ENCODE results near the gene ATP6V1F. TPM values are rescaled to one million over a fixed set of nuclear protein-coding genes. Genes with fewer than 3 reads are reported as not detected.

The ATP6V1F gene
- total RNA-seq, 2 experiments from 2014 or later = 49.6 to 54.3 TPM

DNA sequence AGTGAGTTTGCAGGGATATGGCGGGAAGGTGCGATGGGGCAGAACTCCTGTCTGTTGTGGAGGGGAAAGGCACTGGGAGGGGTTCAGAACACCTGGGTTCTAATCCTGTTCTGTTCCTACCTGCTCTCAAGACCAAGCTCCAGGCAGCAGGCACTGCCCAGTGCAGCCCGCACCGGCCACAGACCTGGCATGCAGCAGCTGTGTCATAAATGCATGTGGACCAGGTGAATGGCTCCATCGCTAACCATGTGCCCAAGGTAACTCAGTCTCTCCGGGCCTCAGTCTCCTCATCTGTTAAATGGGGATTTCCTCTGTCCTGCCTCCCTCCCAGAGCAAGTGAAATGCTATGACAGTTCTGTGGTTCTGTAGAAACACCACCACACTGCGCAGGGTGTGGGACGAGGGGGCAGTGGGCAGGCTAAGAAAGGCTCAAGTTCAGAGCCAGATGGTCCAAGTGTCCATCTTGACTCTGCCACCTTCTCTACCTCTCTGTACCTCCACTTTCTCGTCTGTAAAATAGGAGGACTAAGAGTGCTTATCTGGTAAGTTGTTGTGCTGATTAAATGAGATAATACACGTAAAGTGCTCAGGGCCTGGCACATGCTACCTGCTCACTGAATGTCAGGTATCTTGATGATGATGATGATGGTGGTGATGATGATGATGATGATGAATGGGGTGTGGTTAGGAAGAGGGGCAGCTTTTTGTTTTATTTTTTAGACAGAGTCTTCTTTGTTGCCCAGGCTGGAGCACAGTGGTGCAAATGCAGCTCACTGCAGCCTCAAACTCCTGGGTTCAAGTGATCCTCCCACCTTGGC is 22.9 kb downstream of the ATP6V1F start:
- no peaks in the 10 kb centered on the region for H3K4me1 Mint-ChIP-seq (ENCODE audit: low read depth)
- no peak for TF ChIP-seq CTCF (IDR thresholded peaks at IDR 0.05)
- H3K9me3 ChIP-seq (ENCODE audit: control insufficient read depth in 1 of 2, insufficient read depth in 1 of 2, low read length in 2 of 2) = no peaks in the 10 kb centered on the region

GRCh38 chr7:128886391-128887168 is 23.9 kb downstream of the ATP6V1F start:
- peaks cover 0 to 7% of the 10 kb centered on the region in 2 experiments for H3K9me3 ChIP-seq (ENCODE audit: control insufficient read depth in 1 of 2, insufficient read depth in 1 of 2, low read length in 2 of 2)
- H3K27me3 ChIP-seq (ENCODE audit: control insufficient read depth in 1 of 2, insufficient read depth in 2 of 2, low read length in 2 of 2) = peaks cover 18 to 31% of the 10 kb centered on the region in 2 experiments
- Mint-ChIP-seq H3K4me3 (no peak overlapping the region), H3K4me1 (ENCODE audit: low read depth) (no peaks in the 10 kb centered on the region), H3K27ac (no peak overlapping the region), H3K9me3 (no peaks in the 10 kb centered on the region), H3K27me3 (peaks cover 15% of the 10 kb centered on the region), H3K36me3 (ENCODE audit: low read depth) (no peaks in the 10 kb centered on the region)
- no peak overlapping the region for H3K27ac ChIP-seq (ENCODE audit: low read depth in 1 of 2, low read length in 2 of 2)
- no peak for TF ChIP-seq CTCF (IDR thresholded peaks at IDR 0.05)
- POLR2A ChIA-PET = no interaction called here
- ATAC-seq (ENCODE audit: poor library complexity) (no peak), DNase-seq (no peak)
- intact Hi-C loops (cut with DNase I, micrococcal nuclease) = no loop called here
- no peaks in the 10 kb centered on the region for H3K36me3 ChIP-seq (ENCODE audit: insufficient read depth, low read length)
- no peak overlapping the region for H3K4me3 ChIP-seq (ENCODE audit: low read length)
- CTCF ChIA-PET = no interaction called here
- H3K4me1 ChIP-seq (ENCODE audit: insufficient read depth, low read length) = peaks cover 13% of the 10 kb centered on the region

More for the DNA sequence above, 22.9 kb downstream of the ATP6V1F start:
- H3K36me3 Mint-ChIP-seq (ENCODE audit: low read depth) = no peaks in the 10 kb centered on the region
- H3K4me3 Mint-ChIP-seq = no peak overlapping the region
- no peak for DNase-seq
- H3K27ac ChIP-seq (ENCODE audit: low read depth in 1 of 2, low read length in 2 of 2) = no peak overlapping the region
- no peak overlapping the region for H3K4me3 ChIP-seq (ENCODE audit: low read length)
- CTCF ChIA-PET = no interaction called here
- POLR2A ChIA-PET = interaction anchor here (1.0 kb wide), 1 partner anchor 23 kb away, joined by 3 read pairs; the partner anchor contains the start of gene ATP6V1F
- H3K27me3 ChIP-seq (ENCODE audit: control insufficient read depth in 1 of 2, insufficient read depth in 2 of 2, low read length in 2 of 2) = peaks cover 16 to 24% of the 10 kb centered on the region in 2 experiments
- no peaks in the 10 kb centered on the region for H3K9me3 Mint-ChIP-seq
- H3K36me3 ChIP-seq (ENCODE audit: insufficient read depth, low read length) = no peaks in the 10 kb centered on the region
- peaks cover 6% of the 10 kb centered on the region for H3K4me1 ChIP-seq (ENCODE audit: insufficient read depth, low read length)
- peaks cover 15% of the 10 kb centered on the region for H3K27me3 Mint-ChIP-seq
- intact Hi-C loops (cut with DNase I, micrococcal nuclease) = loop anchor here in 1 of 2 experiments (2.0 kb wide), 1 partner anchor 461 kb away; no protein-coding TSS in a partner anchor
- H3K27ac Mint-ChIP-seq = no peak overlapping the region
- no peak for ATAC-seq (ENCODE audit: poor library complexity)

GRCh38 chr7:128887169-128888038 is 24.7 kb downstream of the ATP6V1F start:
- H3K36me3 ChIP-seq (ENCODE audit: insufficient read depth, low read length) = no peaks in the 10 kb centered on the region
- no peak overlapping the region for H3K27ac Mint-ChIP-seq
- H3K36me3 Mint-ChIP-seq (ENCODE audit: low read depth) = no peaks in the 10 kb centered on the region
- ChIA-PET POLR2A (no interaction called here), CTCF (no interaction called here)
- no peak for DNase-seq
- H3K4me3 ChIP-seq (ENCODE audit: low read length) = no peak overlapping the region
- H3K4me1 ChIP-seq (ENCODE audit: insufficient read depth, low read length) = peaks cover 13% of the 10 kb centered on the region
- H3K9me3 Mint-ChIP-seq = no peaks in the 10 kb centered on the region
- peaks cover 0 to 9% of the 10 kb centered on the region in 2 experiments for H3K9me3 ChIP-seq (ENCODE audit: control insufficient read depth in 1 of 2, insufficient read depth in 1 of 2, low read length in 2 of 2)
- peaks cover 20% of the 10 kb centered on the region for H3K27me3 Mint-ChIP-seq
- H3K27me3 ChIP-seq (ENCODE audit: control insufficient read depth in 1 of 2, insufficient read depth in 2 of 2, low read length in 2 of 2) = peaks cover 21 to 33% of the 10 kb centered on the region in 2 experiments
- intact Hi-C loops (cut with DNase I, micrococcal nuclease) = no loop called here
- H3K4me3 Mint-ChIP-seq = no peak overlapping the region
- no peak overlapping the region for H3K27ac ChIP-seq (ENCODE audit: low read depth in 1 of 2, low read length in 2 of 2)
- no peak for ATAC-seq (ENCODE audit: poor library complexity)
- no peak for TF ChIP-seq CTCF (IDR thresholded peaks at IDR 0.05)
- H3K4me1 Mint-ChIP-seq (ENCODE audit: low read depth) = no peaks in the 10 kb centered on the region
